HepG2 (cell line): Measurements from ENCODE around the gene MSMP. TPM values are rescaled to one million over a fixed set of nuclear protein-coding genes. Genes with fewer than 3 reads are reported as not detected.

Source experiments
- ATAC-seq: fragments of 200-7000 bp; cut with Tn5 transposase; 3 replicates; pipeline ENCODE4 v1.9.1; 2020; ENCODE audit warnings: mild to moderate bottlenecking, moderate library complexity
- BruUV-seq: library from RNA; stranded (reverse); fragments of 400-500 nt; replicated peaks from 2 replicates; lab custom pipeline; 2021; lab: Mats Ljungman, UMichigan
- CTCF ChIA-PET: fragments of 300-600 bp; formaldehyde crosslinking; extraction: SDS; loops from one replicate; lab custom pipeline; 2021; ENCODE audit warnings: low total read pairs, inconsistent platforms, low intra/inter-chr PET ratio; lab: Yijun Ruan, JAX
- POLR2A ChIA-PET: fragments of 350-600 bp; sonication (Branson Sonifier 250); formaldehyde crosslinking; loops from one replicate; lab custom pipeline; 2020; ENCODE audit warnings: antibody characterized with exemption, inconsistent platforms; lab: Yijun Ruan, JAX
- DNase-seq: peaks from one replicate; pipeline ENCODE4 v3.0.0-alpha.2; 2015; ENCODE audit warnings: low spot score
- FAIRE-seq: peaks from 3 replicates; lab custom pipeline; 2011; peaks lifted over from hg19 to GRCh38; lab: Jason Lieb, UNC
- H2AFZ ChIP-seq: one replicate; pipeline ENCODE4 v1.6.1; 2011; ENCODE audit warnings: low read length, inconsistent platforms
- H3K27ac ChIP-seq: fragments of 300-600 bp; 3 replicates; pipeline ENCODE4 v1.8.0; 2011; ENCODE audit warnings: mixed run types, mild to moderate bottlenecking, mixed read lengths, low read length, inconsistent platforms; ENCODE audit not compliant: insufficient read depth; ENCODE audit errors: extremely low read length
- H3K27me3 ChIP-seq, 2 experiments: fragments of 200-600 bp in 1 of 2; 2 replicates in 1 of 2; 3 replicates in 1 of 2; pipeline versions ENCODE4 v1.6.0 to v1.8.0; 2011; ENCODE audit warnings: low read length in 2 of 2, mild to moderate bottlenecking in 2 of 2, moderate library complexity in 2 of 2, inconsistent platforms in 1 of 2; ENCODE audit not compliant: insufficient read depth in 2 of 2, control insufficient read depth in 1 of 2
- H3K36me3 ChIP-seq, 2 experiments: fragments of 200-600 bp in 1 of 2; replicated peaks in 1 of 2; 2 replicates in 1 of 2; 3 replicates in 1 of 2; pipeline versions ENCODE4 v1.5.1 to v1.8.0; 2011; ENCODE audit warnings: low read length in 2 of 2, inconsistent platforms in 1 of 2; ENCODE audit not compliant: insufficient read depth in 2 of 2, control insufficient read depth in 1 of 2
- H3K4me1 ChIP-seq: 2 replicates; pipeline ENCODE4 v1.5.1; 2012; ENCODE audit warnings: low read length, inconsistent platforms; ENCODE audit not compliant: insufficient read depth
- H3K4me2 ChIP-seq: 2 replicates; pipeline ENCODE4 v1.6.0; 2011; ENCODE audit warnings: low read depth, low read length, inconsistent platforms
- H3K4me3 ChIP-seq, 3 experiments: fragments of 200-600 bp in 1 of 3; sonication (generic), shearing (Covaris generic) in 1 of 3; replicated peaks in 1 of 3; 2 replicates each; pipeline ENCODE4 v1.5.1; 2011 to 2016; ENCODE audit warnings: low read length in 3 of 3, inconsistent platforms in 2 of 3, low read depth in 2 of 3, mild to moderate bottlenecking in 2 of 3, control low read depth in 1 of 3, mixed read lengths in 1 of 3; ENCODE audit not compliant: insufficient read depth in 1 of 3
- H3K79me2 ChIP-seq: one replicate; pipeline ENCODE4 v1.6.1; 2011; ENCODE audit warnings: low read length, inconsistent platforms; ENCODE audit not compliant: insufficient read depth
- H3K9ac ChIP-seq: 2 replicates; pipeline ENCODE4 v1.6.0; 2011; ENCODE audit warnings: mild to moderate bottlenecking, low read depth, low read length, inconsistent platforms; ENCODE audit not compliant: insufficient read depth
- H3K9me3 ChIP-seq: 2 replicates; pipeline ENCODE4 v1.5.1; 2012; ENCODE audit warnings: mild to moderate bottlenecking, low read length
- H4K20me1 ChIP-seq: 2 replicates; pipeline ENCODE4 v1.6.0; 2011; ENCODE audit warnings: inconsistent platforms, mild to moderate bottlenecking, low read length, moderate library complexity; ENCODE audit not compliant: insufficient read depth
- ADNP ChIP-seq: sonication (generic); formaldehyde crosslinking; IDR thresholded peaks from 2 replicates; pipeline ENCODE4 v1.4.0; 2020; ENCODE audit warnings: missing genetic modification reagents
- ELF3 ChIP-seq: IDR thresholded peaks from 2 replicates; pipeline ENCODE4 v1.6.1; 2016; ENCODE audit warnings: missing genetic modification reagents, missing compliant biosample characterization
- JUND ChIP-seq: sonication (generic); formaldehyde crosslinking; IDR thresholded peaks from 2 replicates; pipeline ENCODE4 v1.8.0; 2022; ENCODE audit warnings: mild to moderate bottlenecking, missing genetic modification reagents
- LBX2 ChIP-seq: sonication (generic); formaldehyde crosslinking; IDR thresholded peaks from 2 replicates; pipeline ENCODE4 v1.5.0; 2020; ENCODE audit warnings: missing genetic modification reagents, mild to moderate bottlenecking, borderline replicate concordance
- MAFK ChIP-seq, 2 experiments: IDR thresholded peaks in 1 of 2; conservative IDR thresholded peaks in 1 of 2; 2 replicates each; pipeline ENCODE4 v1.6.1; 2011; ENCODE audit warnings: improper control_type of control experiment in 2 of 2, low read length in 2 of 2
- MXD1 ChIP-seq: sonication (generic); formaldehyde crosslinking; IDR thresholded peaks from 2 replicates; pipeline ENCODE4 v1.4.0; 2020; ENCODE audit warnings: mild to moderate bottlenecking, missing genetic modification reagents
- NAIF1 ChIP-seq: sonication (generic); formaldehyde crosslinking; IDR thresholded peaks from 2 replicates; pipeline ENCODE4 v1.5.0; 2020; ENCODE audit warnings: mild to moderate bottlenecking, missing genetic modification reagents, borderline replicate concordance
- TCF7 ChIP-seq: sonication (generic); IDR thresholded peaks from 2 replicates; pipeline ENCODE4 v1.6.1; 2016; ENCODE audit warnings: antibody characterized with exemption, low read depth
- TFDP1 ChIP-seq: IDR thresholded peaks from 2 replicates; pipeline ENCODE4 v1.6.1; 2016; ENCODE audit warnings: missing compliant biosample characterization, missing genetic modification reagents, borderline replicate concordance
- ZEB1 ChIP-seq: IDR thresholded peaks from 2 replicates; pipeline ENCODE4 v1.6.1; 2012; ENCODE audit warnings: mild to moderate bottlenecking, low read depth, inconsistent platforms; ENCODE audit not compliant: insufficient replicate concordance
- ZNF674 ChIP-seq: sonication (generic); formaldehyde crosslinking; IDR thresholded peaks from 2 replicates; pipeline ENCODE4 v1.5.0; 2020; ENCODE audit warnings: low read depth, mild to moderate bottlenecking, missing genetic modification reagents
- WGBS: methylation state at CpG from one replicate; pipeline ENCODE4 v1.1.6; 2017; ENCODE audit warnings: low lambda C conversion rate; 5-methylcytosine and 5-hydroxymethylcytosine counted together
- in situ Hi-C: cut with HindIII; loops from 2 replicates; pipeline ENCODE4 v1.10.0; 2017; ENCODE audit warnings: low pct_unique_long_range_greater_than_20kb; ENCODE audit not compliant: extremely low pct_ligation_motif_present
- intact Hi-C: fragments of 100-400 bp; cut with micrococcal nuclease; formaldehyde crosslinking; loops from one replicate; pipeline ENCODE4 v1.10.0; 2022; ENCODE audit not compliant: unreplicated experiment
- polyA plus RNA-seq, 8 experiments: library from polyadenylated mRNA; depleted of rRNA in 3 of 8; stranded (reverse) in 7 of 8; unstranded in 1 of 8; fragments of >200 nt; fragmentation: Illumina TruSeq in 4 of 8; extraction: Trizol in 4 of 8; gene quantifications; 2 replicates each; pipeline versions ENCODE4 v1.2.1 to v1.2.3, GENCODE V29; 2011 to 2016; ENCODE audit warnings: low read depth in 4 of 8, missing spikeins in 1 of 8, mixed read lengths in 1 of 8; ENCODE audit not compliant: insufficient read depth in 1 of 8
- total RNA-seq, 5 experiments: library from RNA; depleted of rRNA; stranded (reverse); fragments of >200 nt; fragmentation: Illumina TruSeq; extraction: Trizol; gene quantifications; 2 replicates each; pipeline ENCODE4 v1.2.3, GENCODE V29; 2016; ENCODE audit warnings: low read depth in 1 of 5
- TF ChIP-seq, protein P1 (sequence below): sonication (generic); formaldehyde crosslinking; IDR thresholded peaks from 2 replicates; pipeline ENCODE4 v1.5.0; 2020; ENCODE audit warnings: mild to moderate bottlenecking, missing genetic modification reagents

Gene MSMP
- total and polyA plus RNA-seq, 2 of the 13 experiments (the other 11 are each of a cell fraction or from before 2014, with no cell fraction given) = 0.24 to 0.46 TPM

GRCh38 chr9:35800530-35800929 lies 46.5 kb upstream of the MSMP start:
- in situ Hi-C loops (no loop called here), intact Hi-C loops (no loop called here)
- BruUV-seq = no TSS peak
- Histone ChIP-seq H3K4me3 (no peak overlapping the region), H3K27ac (peak overlapping the region; percentile 69), H3K79me2 (no peaks in the 10 kb centered on the region), H2AFZ (no peak overlapping the region), H3K9me3 (no peaks in the 10 kb centered on the region), H4K20me1 (no peaks in the 10 kb centered on the region), H3K9ac (no peak overlapping the region), H3K36me3 (peaks cover 0 to 2% of the 10 kb centered on the region in 2 experiments; a peak in 2 of 5 replicates), H3K4me2 (peak overlapping the region; percentile 59), H3K27me3 (no peaks in the 10 kb centered on the region), H3K4me1 (peaks cover 27% of the 10 kb centered on the region)
- FAIRE-seq (no peak), DNase-seq (no peak), ATAC-seq (peak; percentile 14; the same call in 2 of the 3 replicates)
- CTCF ChIA-PET = no interaction called here
- WGBS = 94% methylated on average over 7 of the region's 7 CpGs
- TF ChIP-seq, protein P1, sequence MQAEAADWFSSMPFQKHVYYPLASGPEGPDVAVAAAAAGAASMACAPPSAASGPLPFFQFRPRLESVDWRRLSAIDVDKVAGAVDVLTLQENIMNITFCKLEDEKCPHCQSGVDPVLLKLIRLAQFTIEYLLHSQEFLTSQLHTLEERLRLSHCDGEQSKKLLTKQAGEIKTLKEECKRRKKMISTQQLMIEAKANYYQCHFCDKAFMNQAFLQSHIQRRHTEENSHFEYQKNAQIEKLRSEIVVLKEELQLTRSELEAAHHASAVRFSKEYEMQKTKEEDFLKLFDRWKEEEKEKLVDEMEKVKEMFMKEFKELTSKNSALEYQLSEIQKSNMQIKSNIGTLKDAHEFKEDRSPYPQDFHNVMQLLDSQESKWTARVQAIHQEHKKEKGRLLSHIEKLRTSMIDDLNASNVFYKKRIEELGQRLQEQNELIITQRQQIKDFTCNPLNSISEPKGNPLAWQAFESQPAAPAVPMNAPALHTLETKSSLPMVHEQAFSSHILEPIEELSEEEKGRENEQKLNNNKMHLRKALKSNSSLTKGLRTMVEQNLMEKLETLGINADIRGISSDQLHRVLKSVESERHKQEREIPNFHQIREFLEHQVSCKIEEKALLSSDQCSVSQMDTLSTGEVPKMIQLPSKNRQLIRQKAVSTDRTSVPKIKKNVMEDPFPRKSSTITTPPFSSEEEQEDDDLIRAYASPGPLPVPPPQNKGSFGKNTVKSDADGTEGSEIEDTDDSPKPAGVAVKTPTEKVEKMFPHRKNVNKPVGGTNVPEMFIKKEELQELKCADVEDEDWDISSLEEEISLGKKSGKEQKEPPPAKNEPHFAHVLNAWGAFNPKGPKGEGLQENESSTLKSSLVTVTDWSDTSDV (CRISPR knock-in tag) = 0 out of 2 replicates have a peak, but pooled peaks have one; percentile 39
- no peak for TF ChIP-seq TCF7
- POLR2A ChIA-PET = interaction anchor here (0.7 to 2.4 kb wide), 3 partner anchors 11 to 120 kb away, joined by 3 to 13 read pairs (median 3); partner anchors contain the start of genes HINT2 and SPAG8

- Histone ChIP-seq H3K9me3 (no peaks in the 10 kb centered on the region), H3K4me1 (peaks cover 27% of the 10 kb centered on the region), H2AFZ (no peak overlapping the region), H3K27me3 (no peaks in the 10 kb centered on the region), H3K36me3 (peaks cover 0 to 2% of the 10 kb centered on the region in 2 experiments; a peak in 1 of 5 replicates), H3K79me2 (no peaks in the 10 kb centered on the region), H3K4me3 (no peak overlapping the region), H3K27ac (no peak overlapping the region), H3K4me2 (no peak overlapping the region), H4K20me1 (no peaks in the 10 kb centered on the region), H3K9ac (no peak overlapping the region)
- FAIRE-seq (no peak), DNase-seq (peak; percentile 25), ATAC-seq (no peak)
- no TSS peak for BruUV-seq
- CTCF ChIA-PET = no interaction called here
- 100% methylated on average over 4 of the region's 4 CpGs for WGBS
- POLR2A ChIA-PET = interaction anchor here (1.1 to 1.3 kb wide), 2 partner anchors 13 to 16 kb away, joined by 3 to 4 read pairs; partner anchors contain the start of genes HINT2 and SPAG8
- in situ Hi-C loops (no loop called here), intact Hi-C loops (no loop called here)
- no peak for TF ChIP-seq ZEB1
- TF ChIP-seq JUND (CRISPR knock-in tag) = no peak
- no peak for TF ChIP-seq LBX2
- no peak for TF ChIP-seq TFDP1 (CRISPR knock-in tag)
- TF ChIP-seq MXD1 (CRISPR knock-in tag) = no peak
- TF ChIP-seq ZNF674 (CRISPR knock-in tag) = no peak
- no peak for TF ChIP-seq NAIF1
- TF ChIP-seq ELF3 = no peak
- peak; percentile 27 to 34; a peak in 2 of 4 replicates for TF ChIP-seq MAFK (conservative IDR thresholded peaks at IDR 0.05 in 1 of 2, IDR thresholded peaks at IDR 0.05 in 1 of 2; ENCODE audit: low read length in 2 of 2)
- TF ChIP-seq ADNP = no peak
Observed at GRCh38 chr9:35798658-35799374, 44.7 kb upstream of the MSMP start.
